NCI-H226 (cell line): ENCODE data around the gene SLC22A23.

Experiments
- DNase-seq: peaks from one replicate; pipeline ENCODE4 v3.0.0-alpha.2; 2015

SLC22A23 gene, protein sequence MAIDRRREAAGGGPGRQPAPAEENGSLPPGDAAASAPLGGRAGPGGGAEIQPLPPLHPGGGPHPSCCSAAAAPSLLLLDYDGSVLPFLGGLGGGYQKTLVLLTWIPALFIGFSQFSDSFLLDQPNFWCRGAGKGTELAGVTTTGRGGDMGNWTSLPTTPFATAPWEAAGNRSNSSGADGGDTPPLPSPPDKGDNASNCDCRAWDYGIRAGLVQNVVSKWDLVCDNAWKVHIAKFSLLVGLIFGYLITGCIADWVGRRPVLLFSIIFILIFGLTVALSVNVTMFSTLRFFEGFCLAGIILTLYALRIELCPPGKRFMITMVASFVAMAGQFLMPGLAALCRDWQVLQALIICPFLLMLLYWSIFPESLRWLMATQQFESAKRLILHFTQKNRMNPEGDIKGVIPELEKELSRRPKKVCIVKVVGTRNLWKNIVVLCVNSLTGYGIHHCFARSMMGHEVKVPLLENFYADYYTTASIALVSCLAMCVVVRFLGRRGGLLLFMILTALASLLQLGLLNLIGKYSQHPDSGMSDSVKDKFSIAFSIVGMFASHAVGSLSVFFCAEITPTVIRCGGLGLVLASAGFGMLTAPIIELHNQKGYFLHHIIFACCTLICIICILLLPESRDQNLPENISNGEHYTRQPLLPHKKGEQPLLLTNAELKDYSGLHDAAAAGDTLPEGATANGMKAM

GRCh38 chr6:3456898-3457709, at the start of gene SLC22A23:
Gene SLC22A23, minus strand, starts transcription at chr6:3457050. Its CDS starts 491 bp downstream, at chr6:3456559.
- peak; percentile 61 for DNase-seq

GRCh38 chr6:3506200-3506599, 49.4 kb upstream of the SLC22A23 start:
- DNase-seq = no peak

DNA sequence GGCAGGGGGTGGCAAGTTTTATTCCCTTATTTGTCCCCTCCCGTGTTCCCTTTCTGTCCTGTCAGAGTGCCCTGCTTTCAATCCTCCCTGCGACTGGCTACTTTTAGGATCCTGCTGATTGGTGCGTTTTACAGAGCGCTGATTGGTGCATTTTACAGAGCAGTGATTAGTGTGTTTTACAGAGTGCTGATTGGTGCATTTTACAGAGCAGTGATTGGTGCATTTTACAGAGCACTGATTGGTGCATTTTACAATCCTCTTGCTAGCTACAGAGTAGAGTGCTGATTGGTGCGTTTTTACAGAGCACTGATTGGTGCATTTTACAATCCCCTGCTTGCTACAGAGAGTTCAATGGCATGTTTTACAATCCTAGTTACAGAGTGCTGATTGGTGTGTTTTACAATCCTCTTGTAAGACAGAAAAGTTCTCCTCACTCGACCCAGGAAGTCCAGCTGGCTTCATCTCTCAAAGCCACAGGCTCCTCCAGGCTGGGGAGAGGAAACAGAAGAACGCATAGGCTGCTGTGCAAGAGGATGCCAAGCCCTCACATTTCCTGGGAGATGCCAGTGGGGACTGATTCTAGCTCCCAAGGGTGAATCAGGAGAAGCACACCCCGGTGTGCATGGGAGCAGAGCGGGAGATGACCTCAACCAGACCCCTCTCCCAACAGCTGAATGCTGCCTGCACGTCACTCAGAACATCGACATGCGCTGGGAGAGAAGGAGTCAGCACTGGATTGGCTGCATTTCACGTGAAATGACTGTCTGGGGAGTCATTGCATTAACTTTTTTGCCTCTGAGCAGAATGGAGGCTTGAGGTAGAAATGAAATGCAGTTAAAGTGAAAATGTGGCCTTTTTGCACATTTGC, 48.3 kb upstream of the SLC22A23 start:
- no peak for DNase-seq

GRCh38 chr6:3504354-3504753, 47.5 kb upstream of the SLC22A23 start:
- no peak for DNase-seq

DNA sequence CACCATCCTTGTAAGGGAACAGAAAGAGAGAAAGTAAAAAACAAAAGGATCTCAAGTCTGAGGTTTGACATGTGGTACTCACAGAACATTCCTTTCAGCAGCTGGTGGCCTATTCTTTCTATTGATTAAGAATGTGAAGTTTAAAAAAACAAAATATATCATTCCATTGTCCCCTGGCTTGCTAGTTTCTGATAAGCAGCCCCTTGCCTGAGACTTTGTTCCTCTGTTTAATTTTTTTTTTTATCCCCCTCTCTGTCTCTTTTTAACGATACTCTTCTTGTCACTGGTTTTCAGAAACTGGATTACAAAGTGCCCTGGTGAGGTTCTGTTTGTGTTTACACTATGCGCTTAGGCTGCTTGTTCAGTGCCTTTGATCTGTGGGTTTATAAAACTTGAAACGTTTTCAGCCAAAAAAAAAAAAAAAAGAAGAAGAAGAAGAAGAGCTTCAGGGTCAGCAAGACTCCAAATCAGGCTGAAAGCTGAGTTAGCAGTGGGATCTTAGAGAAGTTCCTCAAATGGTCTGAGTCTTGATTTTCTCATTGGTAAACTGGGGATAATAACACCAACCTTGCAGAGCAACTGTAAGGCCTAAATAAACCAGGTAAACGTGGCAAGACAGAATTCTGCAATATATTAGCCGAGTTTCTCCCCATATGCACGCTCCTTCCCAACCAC, 45.1 kb upstream of the SLC22A23 start:
- no peak for DNase-seq

GRCh38 chr6:3500262-3501014, 43.6 kb upstream of the SLC22A23 start:
- DNase-seq = no peak

- DNase-seq = no peak
These were observed 42.8 kb upstream of the SLC22A23 start for GRCh38 chr6:3499603-3500002.

DNA sequence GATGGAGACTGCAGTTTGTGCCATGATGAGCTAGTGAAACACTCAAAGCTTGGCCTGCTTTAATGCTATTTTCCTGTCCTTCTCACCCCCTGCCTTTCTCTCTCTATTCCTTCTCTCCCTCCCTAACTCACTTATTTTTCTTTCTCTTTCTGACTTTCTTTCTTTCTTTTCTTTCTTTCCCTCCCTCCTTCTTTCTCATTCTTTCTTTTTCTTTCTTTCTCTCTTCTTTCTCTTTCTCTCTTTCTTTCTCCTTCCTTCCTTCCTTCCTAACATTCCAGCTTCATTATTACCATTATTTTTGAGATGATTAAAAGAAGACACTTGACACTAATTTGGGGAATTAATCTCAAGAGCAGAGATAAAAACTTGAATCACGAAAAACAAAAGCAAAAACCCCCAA, 39.5 kb upstream of the SLC22A23 start:
- no peak for DNase-seq

DNA sequence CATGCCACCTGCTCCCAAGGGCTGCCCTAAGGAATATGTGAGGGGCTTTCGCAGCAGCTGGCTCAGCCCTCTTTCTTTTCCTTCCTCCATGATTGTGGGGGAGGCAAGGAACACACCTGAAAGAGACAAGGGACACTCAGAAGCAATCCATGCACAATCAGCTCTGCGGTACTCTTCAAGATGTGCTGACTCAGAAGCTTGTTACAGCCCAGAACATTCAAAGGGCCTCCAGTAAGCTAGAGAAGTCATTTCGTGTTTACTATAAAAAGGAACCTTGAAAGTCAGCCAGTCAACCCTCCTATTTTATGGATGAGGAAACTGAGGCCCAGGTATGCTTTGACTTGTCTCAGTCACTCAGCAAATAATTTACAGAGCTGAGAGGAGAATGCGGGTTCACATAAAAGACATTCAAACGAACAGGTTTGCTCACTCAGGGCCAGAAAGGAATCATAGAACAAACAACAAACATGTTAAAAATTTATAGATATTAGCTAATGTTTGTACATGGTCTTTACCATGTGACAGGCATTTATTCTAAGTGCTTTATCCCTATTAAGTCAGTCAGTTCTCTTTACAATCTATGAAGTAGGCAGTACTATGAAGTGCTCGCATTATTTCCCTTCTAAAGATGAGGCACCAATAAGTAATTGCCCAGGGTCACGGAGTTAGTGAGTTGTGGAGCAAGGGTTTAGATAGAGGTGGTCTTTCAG, 37.7 kb upstream of the SLC22A23 start:
- DNase-seq = no peak

- DNase-seq = no peak
These were observed 33.8 kb upstream of the SLC22A23 start for GRCh38 chr6:3490625-3490980.

GRCh38 chr6:3489961-3490624, 33.2 kb upstream of the SLC22A23 start:
- DNase-seq = no peak

GRCh38 chr6:3489027-3489757, 32.3 kb upstream of the SLC22A23 start:
- no peak for DNase-seq

DNA sequence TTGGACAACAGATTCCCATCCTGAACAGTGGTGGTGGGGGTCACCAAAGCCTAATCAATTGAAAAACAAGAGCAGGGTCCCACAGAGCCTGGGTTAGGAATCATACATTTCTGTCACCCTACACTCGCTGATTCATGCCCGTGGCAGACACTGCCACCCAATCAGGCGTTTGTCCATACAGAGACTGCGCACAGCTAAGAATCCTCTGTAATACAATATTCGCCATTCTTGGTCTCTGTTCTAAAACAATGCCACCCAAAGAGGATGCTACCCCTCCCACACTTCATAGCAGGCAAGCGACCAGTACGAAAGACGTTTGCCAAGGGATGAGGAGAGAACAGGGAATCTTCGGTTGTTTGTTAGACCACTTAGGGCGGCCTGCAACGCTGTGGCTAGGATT, 28.1 kb upstream of the SLC22A23 start:
- DNase-seq = no peak

DNA sequence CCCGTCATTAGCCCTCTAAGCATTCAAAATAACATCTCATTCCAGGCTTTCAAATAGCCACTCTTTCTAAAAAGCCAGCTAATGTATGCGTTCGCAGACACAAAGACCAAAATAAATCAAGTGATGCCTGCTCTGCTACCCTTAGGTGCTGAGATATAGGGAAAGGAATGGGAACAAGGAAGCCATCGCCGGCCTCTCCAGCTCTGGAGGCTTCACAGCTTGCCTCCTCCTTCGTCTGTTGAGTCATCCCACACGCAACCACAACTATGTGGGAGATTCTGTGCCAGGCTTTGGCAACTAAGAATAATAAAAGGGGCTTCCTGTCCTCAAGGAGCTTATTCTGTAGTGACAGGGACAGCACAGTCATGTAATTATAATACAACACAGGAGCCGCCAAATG, 27.3 kb upstream of the SLC22A23 start:
- DNase-seq = peak; percentile 72

- no peak for DNase-seq
These were observed 26.8 kb upstream of the SLC22A23 start for GRCh38 chr6:3483675-3484074.

DNA sequence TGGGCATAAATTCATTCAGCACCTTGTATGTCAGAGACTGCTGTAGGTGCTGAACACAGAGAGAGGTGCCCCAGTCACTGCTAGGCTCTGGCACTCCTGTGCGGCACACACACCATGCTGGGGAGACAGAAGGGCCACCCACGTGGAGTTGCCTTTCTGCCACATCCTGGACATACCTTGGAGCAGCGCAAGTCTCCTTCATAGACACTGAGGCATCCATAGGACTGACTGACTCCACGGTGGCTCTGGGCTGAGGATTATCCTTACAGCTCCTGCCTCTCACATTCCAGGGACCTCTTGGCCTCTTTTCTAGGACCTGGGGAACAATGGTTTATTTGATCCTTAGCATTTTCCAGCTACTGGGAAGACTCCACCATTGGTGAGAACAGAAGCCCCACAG, 26.0 kb upstream of the SLC22A23 start:
- DNase-seq = no peak

- DNase-seq = no peak
These were observed 24.8 kb upstream of the SLC22A23 start for GRCh38 chr6:3481640-3482039.

DNA sequence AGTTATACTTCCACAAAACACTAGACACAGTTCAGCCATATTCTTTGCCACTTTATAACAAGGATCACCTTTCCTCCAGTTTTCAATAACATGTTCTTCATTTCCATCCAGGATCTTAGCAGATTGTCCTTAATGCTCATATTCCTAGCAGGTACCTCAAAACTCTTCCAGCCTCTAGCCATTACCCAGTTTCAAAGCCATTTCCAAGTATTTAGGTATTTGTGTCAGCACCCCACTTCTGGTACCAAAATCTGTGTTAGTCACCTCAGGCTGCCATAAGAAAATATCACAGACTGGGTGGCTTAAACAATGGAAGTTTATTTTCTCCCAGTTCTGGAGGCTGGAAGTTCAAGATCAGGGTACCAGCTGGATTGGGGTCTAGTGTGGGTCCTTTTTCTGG, 23.2 kb upstream of the SLC22A23 start:
- DNase-seq = no peak

DNA sequence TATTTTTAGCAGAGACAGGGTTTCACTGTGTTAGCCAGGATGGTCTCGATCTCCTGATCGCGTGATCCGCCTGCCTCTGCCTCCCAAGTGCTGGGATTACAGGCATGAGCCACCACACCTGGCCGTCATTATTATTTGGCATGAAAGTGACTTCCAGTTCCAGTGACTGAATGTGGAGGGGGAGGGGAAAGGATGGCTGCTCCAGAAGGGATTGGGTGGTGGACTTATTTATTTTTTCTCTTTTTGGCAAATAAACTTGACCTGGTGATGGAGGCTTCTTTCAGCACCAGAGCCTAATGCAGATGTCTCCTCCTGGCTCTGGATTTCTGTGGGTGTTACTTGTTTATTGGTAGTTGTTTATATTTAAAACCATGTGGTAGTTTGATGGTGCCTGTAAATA, 16.9 kb upstream of the SLC22A23 start:
- no peak for DNase-seq
